Measurements from ENCODE around the gene PUS3.

GRCh38 chr11:125925804-125926203 is 22.8 kb upstream of the PUS3 start:
- TF ChIP-seq CTCF (IDR thresholded peaks at IDR 0.05) (no peak), POLR2A (IDR thresholded peaks at IDR 0.05) (no peak)

Measured in prostate gland (tissue), 2 donors.